HG03025 (cell line): ENCODE results near the gene PRDM15.

Experiments
- ATAC-seq: cut with Tn5 transposase; IDR thresholded peaks from one replicate; pipeline ENCODE4 v1.9.1; 2021; ENCODE audit warnings: mild to moderate bottlenecking, moderate library complexity; ENCODE audit not compliant: unreplicated experiment, low FRiP score

PRDM15 gene

DNA sequence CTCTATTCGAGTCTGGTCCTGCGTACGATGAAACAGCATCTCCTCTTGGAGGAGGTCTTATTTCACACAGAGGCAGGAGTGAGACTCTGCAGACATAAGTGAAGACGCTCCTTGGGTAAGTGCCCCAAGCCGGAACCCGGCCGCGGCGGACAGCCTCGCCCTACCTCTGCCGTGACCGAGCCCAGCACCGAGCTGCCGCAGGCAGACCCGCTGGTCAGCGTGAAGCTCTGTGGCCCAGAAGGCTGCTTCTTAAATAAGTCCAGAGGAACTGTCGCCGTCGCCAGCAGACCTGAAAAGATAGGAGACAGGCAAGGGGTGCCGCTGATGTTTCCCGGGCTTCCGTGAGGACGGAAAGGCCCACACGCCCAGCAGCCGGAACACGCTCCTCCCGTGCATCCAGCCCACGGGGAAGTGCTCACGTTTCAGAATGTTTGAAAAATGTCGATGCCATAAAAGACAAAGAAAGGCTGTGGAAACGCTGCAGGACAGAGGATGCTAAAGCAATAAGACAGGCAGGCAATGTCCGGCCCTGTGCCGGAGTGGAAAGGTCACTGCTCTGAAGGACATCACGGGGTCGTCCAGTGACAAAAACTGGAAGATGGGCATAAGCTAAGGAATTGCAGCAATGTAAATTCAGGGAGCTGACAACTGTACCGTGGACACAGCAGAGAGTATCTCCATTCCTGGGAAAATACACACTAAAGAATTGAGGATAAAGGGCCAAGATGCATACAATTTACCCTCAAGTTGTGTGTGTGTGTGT lies 28.5 kb upstream of the PRDM15 start:
- ATAC-seq, result no peak

- ATAC-seq, result no peak
Observed at GRCh38 chr21:41906770-41907169, 27.6 kb upstream of the PRDM15 start.

- no peak for ATAC-seq
Observed at GRCh38 chr21:41903559-41904351, 24.6 kb upstream of the PRDM15 start.

GRCh38 chr21:41902946-41903345 lies 23.8 kb upstream of the PRDM15 start:
- ATAC-seq, result no peak

GRCh38 chr21:41901782-41902181 lies 22.6 kb upstream of the PRDM15 start:
- no peak for ATAC-seq

DNA sequence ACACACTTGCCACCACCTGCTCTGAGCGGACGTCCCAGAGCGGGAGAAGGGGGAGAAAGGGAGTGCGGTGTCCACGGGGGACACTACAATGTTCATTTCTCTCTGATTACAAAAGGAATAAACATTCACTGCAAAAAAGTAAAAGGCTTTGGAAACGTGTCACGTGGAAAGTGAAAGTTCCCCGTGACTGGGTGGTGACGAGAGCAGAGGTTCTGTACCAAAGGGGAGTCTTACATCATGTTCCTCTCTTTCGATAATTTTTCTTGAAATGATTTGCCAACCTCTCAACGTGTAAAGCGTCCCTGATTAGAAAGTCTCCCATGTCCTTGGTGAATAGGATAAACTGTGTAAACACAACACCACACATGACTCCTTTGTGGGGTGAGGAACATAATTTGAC lies 22.0 kb upstream of the PRDM15 start:
- ATAC-seq, result no peak

GRCh38 chr21:41900401-41900800 lies 21.3 kb upstream of the PRDM15 start:
- ATAC-seq, result no peak

- no peak for ATAC-seq
Observed at GRCh38 chr21:41899426-41900202, 20.5 kb upstream of the PRDM15 start.

DNA sequence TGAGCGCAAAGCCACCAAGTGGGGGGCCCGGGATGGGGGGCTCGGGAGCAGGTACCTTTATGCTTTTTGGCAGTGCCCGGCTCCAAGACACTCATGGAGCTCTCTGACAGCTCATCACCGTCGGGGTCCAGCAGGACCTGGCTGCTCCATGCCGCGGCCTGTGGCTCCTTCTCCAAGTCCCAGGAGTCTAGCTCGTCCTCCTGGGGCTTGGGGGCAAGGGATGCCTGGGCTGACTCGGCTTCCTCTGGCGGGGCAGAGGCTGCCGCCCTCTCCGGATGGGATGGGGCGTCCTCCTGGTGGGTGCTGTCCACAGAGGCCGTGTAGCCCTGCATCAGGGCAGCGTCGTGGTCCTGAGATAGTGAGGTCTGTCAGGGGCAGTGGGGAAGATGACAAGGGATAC lies 19.9 kb upstream of the PRDM15 start:
- no peak for ATAC-seq

DNA sequence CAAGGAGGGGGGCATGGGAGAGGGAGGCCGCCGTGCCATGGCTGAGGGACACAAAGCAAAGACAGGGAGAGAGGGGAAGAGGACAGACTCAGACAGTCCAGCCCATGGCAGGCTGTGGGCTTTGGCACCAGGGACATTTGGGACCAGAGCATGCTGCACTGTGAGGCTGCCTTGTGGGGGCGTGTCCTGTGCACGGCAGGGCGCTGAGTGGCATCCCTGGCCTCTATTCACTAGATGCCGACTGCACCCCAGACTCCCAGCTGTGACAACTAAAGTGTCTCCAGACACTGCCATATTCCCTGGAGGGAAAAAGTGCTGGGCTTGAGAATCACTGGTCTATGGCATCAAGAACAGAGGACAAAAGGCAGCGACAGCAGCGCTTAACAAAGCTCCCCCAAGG lies 18.6 kb upstream of the PRDM15 start:
- ATAC-seq, result no peak

DNA sequence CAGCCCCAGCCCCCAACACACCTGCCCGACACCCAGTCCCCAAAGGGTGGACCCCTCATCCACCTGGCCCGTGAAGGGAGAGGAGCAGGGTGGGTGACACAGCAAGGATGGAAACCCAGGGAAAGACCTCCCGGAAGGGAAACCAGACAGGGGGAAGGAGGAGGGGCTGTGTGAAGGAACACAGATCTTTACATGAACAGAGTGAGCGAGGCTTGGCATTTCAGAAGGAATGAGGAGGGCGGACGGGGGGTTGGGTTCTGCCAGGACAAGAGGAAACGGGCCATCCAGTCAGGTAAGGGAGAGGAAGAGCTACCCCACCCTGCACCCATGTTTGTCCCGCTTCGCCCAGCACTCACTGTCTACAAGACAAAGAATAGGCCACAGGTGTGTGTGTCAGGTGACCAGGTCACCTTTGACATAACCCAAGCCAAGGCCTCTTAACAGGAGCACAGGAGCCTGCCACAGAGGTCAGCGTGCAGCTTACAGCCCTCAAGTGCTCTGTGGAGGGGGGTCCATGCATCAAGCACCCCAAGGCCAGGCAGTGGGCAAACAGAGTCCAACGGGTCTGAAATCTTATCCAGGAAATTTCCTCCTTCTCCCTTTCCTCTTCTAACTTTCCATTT lies 18.0 kb upstream of the PRDM15 start:
- ATAC-seq, result no peak

GRCh38 chr21:41895643-41896493 lies 16.7 kb upstream of the PRDM15 start:
- no peak for ATAC-seq

- no peak for ATAC-seq
Observed at GRCh38 chr21:41894922-41895557, 15.9 kb upstream of the PRDM15 start.

- ATAC-seq, result no peak
Observed at GRCh38 chr21:41894511-41894910, 15.4 kb upstream of the PRDM15 start.

- ATAC-seq, result no peak
Observed at GRCh38 chr21:41892726-41893125, 13.6 kb upstream of the PRDM15 start.

DNA sequence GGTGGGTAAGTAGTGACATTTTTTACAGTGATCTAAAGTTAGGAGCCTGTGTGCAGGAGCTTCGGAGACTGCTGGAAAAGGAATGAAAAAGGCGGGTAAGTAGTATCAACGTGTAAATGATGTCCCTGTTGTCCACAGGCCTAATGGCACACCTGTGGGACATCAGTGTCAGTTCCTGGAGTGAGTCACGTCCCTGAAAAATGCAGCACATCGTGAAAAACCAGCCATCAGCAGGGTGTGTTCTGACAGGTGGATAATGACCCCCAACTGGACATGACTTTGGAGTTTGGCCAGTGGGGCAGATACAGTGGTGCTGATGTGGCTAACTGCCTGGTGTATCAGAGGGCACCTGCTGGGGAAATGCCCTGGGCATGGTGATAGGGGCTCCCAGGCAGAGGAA lies 12.0 kb upstream of the PRDM15 start:
- ATAC-seq, result no peak

DNA sequence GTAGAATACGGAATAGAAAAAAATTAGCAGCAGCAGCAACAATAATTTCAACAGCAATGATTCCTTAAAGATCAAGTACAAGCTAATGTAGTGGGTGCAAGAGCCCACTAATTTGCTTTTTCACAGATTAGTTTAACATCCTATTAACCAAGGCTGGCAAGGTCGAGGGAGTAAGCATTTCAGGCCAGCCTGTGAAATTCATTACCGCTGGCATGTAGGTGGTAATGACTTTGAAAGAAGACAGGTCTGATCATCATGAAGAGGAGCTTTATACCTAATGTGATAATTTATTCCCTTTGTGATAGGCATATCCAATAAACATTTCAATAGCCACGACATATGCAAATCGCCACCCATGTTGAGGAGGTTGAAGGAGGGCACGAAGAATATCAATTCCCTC lies 11.2 kb upstream of the PRDM15 start:
- no peak for ATAC-seq

DNA sequence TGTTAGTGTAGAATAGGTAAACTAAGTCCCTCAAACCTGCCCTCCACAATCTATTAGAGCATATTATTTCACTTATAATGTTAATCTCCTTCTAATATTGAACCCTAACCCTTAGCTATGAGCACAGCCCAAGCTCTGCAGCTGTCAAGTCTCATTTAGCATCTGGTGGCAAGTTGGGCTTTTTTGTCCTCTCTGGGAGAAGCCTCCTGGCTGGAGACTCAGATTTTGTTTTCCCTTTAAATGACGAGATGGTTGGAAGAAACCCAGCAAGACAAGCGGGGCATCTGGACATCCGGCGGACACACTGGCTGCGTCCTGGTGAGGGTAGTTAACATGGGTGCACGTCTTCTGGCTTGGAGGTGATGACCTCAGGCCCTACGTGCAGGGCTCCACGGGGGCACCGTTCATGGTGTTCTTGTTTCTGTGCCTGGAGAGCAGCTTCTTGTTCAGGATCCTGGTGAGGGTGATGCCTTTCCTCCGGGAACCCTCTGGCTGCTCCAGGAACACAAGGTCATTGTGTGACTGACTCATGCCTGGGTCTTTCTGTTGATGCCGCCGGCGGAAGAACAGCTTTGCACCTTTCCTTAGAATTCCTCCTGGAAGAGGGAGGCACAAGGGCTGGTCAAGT lies 9.7 kb upstream of the PRDM15 start:
- ATAC-seq, result no peak

DNA sequence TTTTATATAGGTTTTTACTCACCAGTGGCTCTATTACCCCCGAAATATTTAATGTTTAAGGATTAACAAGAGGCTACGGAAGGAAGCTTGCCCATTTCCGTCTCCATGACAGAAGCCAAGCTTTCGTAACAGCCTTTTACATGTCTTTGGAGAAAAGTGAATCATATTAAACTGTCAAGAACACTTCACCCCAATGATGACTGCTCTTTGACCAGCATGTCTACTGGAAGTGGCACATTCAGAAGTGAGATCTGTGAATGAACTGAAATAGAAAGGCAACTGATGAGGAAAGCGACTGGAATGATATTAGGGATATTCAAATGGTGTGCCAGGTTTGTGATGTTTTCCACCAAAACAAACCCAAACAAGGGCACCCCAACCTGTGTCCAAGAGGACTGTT lies 8.5 kb upstream of the PRDM15 start:
- no peak for ATAC-seq
